Stimulated activated CD4-positive, alpha-beta T cell treated with anti-CD3 and anti-CD28 coated beads, Interleukin-4, amount 100 ng/mL, for 4 hours (primary cell): ENCODE data around the gene PAM16.

Experiments
- DNase-seq, 2 experiments: peaks; one replicate each; pipeline ENCODE4 v3.0.0-alpha.2; 2020

The PAM16 gene

DNA sequence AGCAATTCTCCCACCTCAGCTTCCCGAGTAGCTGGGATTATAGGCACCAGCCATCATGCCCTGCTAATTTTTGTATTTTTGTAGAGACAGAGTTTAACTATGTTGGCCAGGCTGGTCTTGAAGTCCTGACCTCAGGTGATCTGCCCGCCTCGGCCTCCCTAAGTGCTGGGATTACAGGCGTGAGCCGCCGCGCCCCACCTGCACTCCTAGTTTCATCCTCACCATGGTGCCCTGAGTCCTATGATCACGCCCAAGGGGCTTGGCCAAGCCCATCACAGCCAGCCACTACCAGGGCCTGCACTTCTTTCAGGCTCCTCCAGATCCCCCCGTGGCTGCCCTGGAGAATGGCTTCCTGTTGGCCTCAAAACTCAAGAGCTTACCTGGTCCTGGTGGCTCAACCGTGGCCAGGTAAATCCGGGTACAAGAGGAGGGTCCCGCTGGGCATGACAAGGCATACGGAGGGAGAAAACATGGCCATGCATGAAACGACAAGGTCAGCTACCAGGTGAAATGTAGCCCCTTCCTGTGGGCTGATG is 57.9 kb downstream of the PAM16 start:
- DNase-seq, result no peak

DNA sequence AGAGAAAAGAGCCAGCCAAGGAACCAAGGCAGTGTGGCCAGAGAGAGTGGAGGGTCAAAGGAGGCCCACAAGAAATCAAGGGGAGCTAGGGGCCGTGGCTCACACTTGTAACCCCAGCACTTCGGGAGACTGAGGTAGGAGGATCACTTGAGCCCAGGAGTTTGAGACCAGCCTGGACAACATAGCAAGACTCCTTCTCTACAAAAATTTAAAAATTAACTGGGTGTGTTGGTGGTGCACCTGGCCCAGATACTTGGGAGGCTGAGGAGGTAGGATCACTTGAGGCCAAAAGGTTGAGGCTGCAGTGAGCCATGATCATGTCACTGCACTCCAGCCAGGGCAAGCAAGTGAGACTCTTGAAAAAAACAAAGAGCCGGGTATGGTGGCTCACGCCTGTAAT is 59.4 kb downstream of the PAM16 start:
- DNase-seq, result no peak
